ENCODE results near the gene PHF14. TPM values are rescaled to one million over a fixed set of nuclear protein-coding genes. Genes with fewer than 3 reads are reported as not detected.

The PHF14 gene
- polyA plus RNA-seq, 1 donor from 2014 or later, result 139 TPM

GRCh38 chr7:11166051-11166450 is 192.4 kb downstream of the PHF14 start:
- no peak overlapping the region for H3K27ac ChIP-seq (ENCODE audit: low read length)
- H3K9me3 ChIP-seq (ENCODE audit: low read length), result no peaks in the 10 kb centered on the region
- no peaks in the 10 kb centered on the region for H3F3A ChIP-seq (ENCODE audit: insufficient read depth, low read length, poor library complexity, severe bottlenecking)
- H4K20me1 ChIP-seq (ENCODE audit: insufficient read depth), result no peaks in the 10 kb centered on the region
- no peaks in the 10 kb centered on the region for H3K36me3 ChIP-seq (ENCODE audit: insufficient read depth, low read length)
- H3K27me3 ChIP-seq (ENCODE audit: insufficient read depth, low read depth, low read length), result no peaks in the 10 kb centered on the region
- H3K9me2 ChIP-seq (ENCODE audit: insufficient read depth, low read length), result no peaks in the 10 kb centered on the region
- no peak overlapping the region for H3K9ac ChIP-seq (ENCODE audit: low read length)
- H2AFZ ChIP-seq (ENCODE audit: low read depth, low read length), result no peak overlapping the region
- peak; percentile 53 for TF ChIP-seq POLR2AphosphoS5 (IDR thresholded peaks at IDR 0.05)
- TF ChIP-seq RAD21 (conservative IDR thresholded peaks at IDR 0.05), result no peak
- no peak for TF ChIP-seq EZH2 (IDR thresholded peaks at IDR 0.05; ENCODE audit: borderline replicate concordance, insufficient read depth, low read length, poor library complexity, severe bottlenecking)
- TF ChIP-seq EP300 (conservative IDR thresholded peaks at IDR 0.05; ENCODE audit: poor library complexity, severe bottlenecking), result peak; percentile 88
- TF ChIP-seq SMC3 (conservative IDR thresholded peaks at IDR 0.05; ENCODE audit: poor library complexity), result no peak
- TF ChIP-seq CTCF (IDR thresholded peaks at IDR 0.05; ENCODE audit: poor library complexity, severe bottlenecking), result no peak
- TF ChIP-seq MXI1 (conservative IDR thresholded peaks at IDR 0.05; ENCODE audit: poor library complexity, severe bottlenecking), result no peak
- TF ChIP-seq REST (IDR thresholded peaks at IDR 0.05; ENCODE audit: borderline replicate concordance), result no peak
- TF ChIP-seq TAF1 (IDR thresholded peaks at IDR 0.05; ENCODE audit: low read depth), result no peak
- H3K79me2 ChIP-seq (replicated peaks; ENCODE audit: insufficient read depth, low read length), result no peaks in the 10 kb centered on the region
- no peak overlapping the region for H3K4me3 ChIP-seq (ENCODE audit: low read length)
- H3K4me2 ChIP-seq (ENCODE audit: low read length), result no peak overlapping the region

- no peak overlapping the region for H3K4me2 ChIP-seq (ENCODE audit: low read length)
- no peak overlapping the region for H2AFZ ChIP-seq (ENCODE audit: low read depth, low read length)
- no peaks in the 10 kb centered on the region for H3K9me3 ChIP-seq (ENCODE audit: low read length)
- TF ChIP-seq RAD21 (conservative IDR thresholded peaks at IDR 0.05) (no peak), REST (IDR thresholded peaks at IDR 0.05; ENCODE audit: borderline replicate concordance) (no peak), MXI1 (conservative IDR thresholded peaks at IDR 0.05; ENCODE audit: poor library complexity, severe bottlenecking) (no peak), TAF1 (IDR thresholded peaks at IDR 0.05; ENCODE audit: low read depth) (no peak), CTCF (IDR thresholded peaks at IDR 0.05; ENCODE audit: poor library complexity, severe bottlenecking) (no peak), EZH2 (IDR thresholded peaks at IDR 0.05; ENCODE audit: borderline replicate concordance, insufficient read depth, low read length, poor library complexity, severe bottlenecking) (no peak), POLR2AphosphoS5 (IDR thresholded peaks at IDR 0.05) (no peak), SMC3 (conservative IDR thresholded peaks at IDR 0.05; ENCODE audit: poor library complexity) (no peak), EP300 (conservative IDR thresholded peaks at IDR 0.05; ENCODE audit: poor library complexity, severe bottlenecking) (no peak)
- no peaks in the 10 kb centered on the region for H3K27me3 ChIP-seq (ENCODE audit: insufficient read depth, low read depth, low read length)
- H3K36me3 ChIP-seq (ENCODE audit: insufficient read depth, low read length), result no peaks in the 10 kb centered on the region
- H3K4me3 ChIP-seq (ENCODE audit: low read length), result no peak overlapping the region
- no peaks in the 10 kb centered on the region for H4K20me1 ChIP-seq (ENCODE audit: insufficient read depth)
- no peaks in the 10 kb centered on the region for H3K9me2 ChIP-seq (ENCODE audit: insufficient read depth, low read length)
- H3K9ac ChIP-seq (ENCODE audit: low read length), result no peak overlapping the region
- no peak overlapping the region for H3K27ac ChIP-seq (ENCODE audit: low read length)
- H3F3A ChIP-seq (ENCODE audit: insufficient read depth, low read length, poor library complexity, severe bottlenecking), result no peaks in the 10 kb centered on the region
- H3K79me2 ChIP-seq (replicated peaks; ENCODE audit: insufficient read depth, low read length), result no peaks in the 10 kb centered on the region
Measured at GRCh38 chr7:11168650-11169170, 195.0 kb downstream of the PHF14 start.
